Thymus (tissue), 11 donors: ENCODE measurements around the gene SLAMF8. TPM values are rescaled to one million over a fixed set of nuclear protein-coding genes. Genes with fewer than 3 reads are reported as not detected.

Source experiments
- DNase-seq, 9 donors: peaks; one replicate each; pipeline ENCODE4 v3.0.0-alpha.2; 2013; ENCODE audit warnings: low spot score in 9 of 9, low read depth in 6 of 9, missing footprints in 1 of 9
- H3K27ac ChIP-seq, 2 donors: one replicate each; pipeline ENCODE4 v1.5.1; 2013; ENCODE audit warnings: control low read depth in 1 of 2, low read depth in 1 of 2, low read length in 1 of 2, mild to moderate bottlenecking in 1 of 2, moderate library complexity in 1 of 2
- H3K27me3 ChIP-seq, 2 donors: one replicate each; pipeline ENCODE4 v1.5.1; 2013; ENCODE audit warnings: low read length in 1 of 2; ENCODE audit not compliant: control insufficient read depth in 2 of 2, insufficient read depth in 1 of 2
- H3K36me3 ChIP-seq, 2 donors: one replicate each; pipeline ENCODE4 v1.5.1; 2013; ENCODE audit warnings: low read length in 1 of 2, mild to moderate bottlenecking in 1 of 2, moderate library complexity in 1 of 2; ENCODE audit not compliant: control insufficient read depth in 2 of 2, insufficient read depth in 2 of 2
- H3K4me1 ChIP-seq, 2 donors: one replicate each; pipeline ENCODE4 v1.5.1; 2013; ENCODE audit warnings: low read length in 2 of 2; ENCODE audit not compliant: control insufficient read depth in 2 of 2, insufficient read depth in 2 of 2
- H3K4me3 ChIP-seq, 2 donors: one replicate each; pipeline ENCODE4 v1.5.1; 2013; ENCODE audit warnings: low read length in 2 of 2, control low read depth in 1 of 2, mild to moderate bottlenecking in 1 of 2
- H3K9me3 ChIP-seq, 2 donors: one replicate each; pipeline ENCODE4 v1.5.1; 2013; ENCODE audit warnings: low read length in 1 of 2, mild to moderate bottlenecking in 1 of 2; ENCODE audit not compliant: control insufficient read depth in 2 of 2, insufficient read depth in 1 of 2
- WGBS: extraction: QIAGEN DNeasy Blood & Tissue Kit; methylation state at CpG from one replicate; pipeline ENCODE4 v1.1.7; 2013; 5-methylcytosine and 5-hydroxymethylcytosine counted together
- polyA plus RNA-seq: library from polyadenylated mRNA; stranded (reverse); fragments of 200-250 nt; gene quantifications from one replicate; pipeline ENCODE4 v1.2.3, GENCODE V29; 2013
- total RNA-seq: library from RNA; stranded (reverse); fragments of 120-200 nt; gene quantifications from one replicate; pipeline ENCODE4 v1.2.4, GENCODE V29; 2013
- donor health status: healthy.

Gene SLAMF8
- total and polyA plus RNA-seq, 2 donors, result 13.3 to 14.2 TPM

DNA sequence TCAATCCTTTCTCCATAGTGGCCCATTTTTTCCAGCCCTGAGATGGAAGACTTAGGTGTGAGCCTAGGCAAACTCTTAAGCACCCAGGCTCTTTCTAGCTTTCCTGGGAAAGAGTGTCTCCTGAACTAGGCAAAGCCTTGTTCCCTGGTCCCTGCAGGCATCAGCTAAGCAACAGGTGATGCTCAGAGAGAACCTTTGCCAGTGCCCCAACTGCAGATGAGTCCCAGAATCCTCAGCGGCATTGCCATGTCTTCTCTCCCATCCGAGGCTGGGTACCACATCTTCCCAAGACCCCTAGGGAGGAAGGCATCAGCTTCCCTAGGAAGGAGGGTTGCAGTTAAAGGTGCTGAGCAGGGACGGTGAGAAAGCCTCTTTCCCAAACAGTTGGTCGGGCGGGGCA, 44.0 kb downstream of the SLAMF8 start:
- DNase-seq, result no peak
- Histone ChIP-seq H3K27me3 (no peaks in the 10 kb centered on the region), H3K27ac (no peak overlapping the region), H3K4me3 (no peak overlapping the region), H3K4me1 (peaks cover 15 to 34% of the 10 kb centered on the region in 2 donors), H3K36me3 (no peaks in the 10 kb centered on the region), H3K9me3 (peaks cover 0 to 3% of the 10 kb centered on the region in 2 donors)
- WGBS, result 97% methylated on average over 5 of the region's 5 CpGs

DNA sequence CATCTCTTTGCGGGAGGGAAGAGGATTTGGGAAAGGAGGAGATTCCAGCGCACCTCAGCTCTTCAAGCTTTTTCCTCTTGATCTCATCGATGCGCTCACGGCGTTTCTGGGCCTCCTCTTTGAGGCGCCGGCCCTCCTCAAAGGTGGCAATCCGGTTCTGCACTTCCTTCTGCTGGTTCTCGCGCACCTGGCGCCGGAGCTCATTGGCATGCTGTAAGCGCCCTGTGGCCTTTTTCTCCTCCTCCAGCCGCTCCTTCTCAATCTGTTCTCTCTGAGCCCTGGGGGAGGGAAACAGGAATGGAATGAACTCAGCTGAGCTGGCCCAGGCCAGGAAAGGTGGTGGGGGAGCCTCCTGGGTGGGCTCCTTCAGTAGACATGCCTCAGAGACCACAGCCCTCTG, 46.2 kb downstream of the SLAMF8 start:
- H3K9me3 ChIP-seq, result no peaks in the 10 kb centered on the region
- H3K4me1 ChIP-seq, result peaks cover 6 to 14% of the 10 kb centered on the region in 2 donors
- WGBS, result 93% methylated on average over 15 of the region's 15 CpGs
- no peak overlapping the region for H3K4me3 ChIP-seq
- no peaks in the 10 kb centered on the region for H3K36me3 ChIP-seq
- H3K27me3 ChIP-seq, result no peaks in the 10 kb centered on the region
- DNase-seq, result no peak
- no peak overlapping the region for H3K27ac ChIP-seq

DNA sequence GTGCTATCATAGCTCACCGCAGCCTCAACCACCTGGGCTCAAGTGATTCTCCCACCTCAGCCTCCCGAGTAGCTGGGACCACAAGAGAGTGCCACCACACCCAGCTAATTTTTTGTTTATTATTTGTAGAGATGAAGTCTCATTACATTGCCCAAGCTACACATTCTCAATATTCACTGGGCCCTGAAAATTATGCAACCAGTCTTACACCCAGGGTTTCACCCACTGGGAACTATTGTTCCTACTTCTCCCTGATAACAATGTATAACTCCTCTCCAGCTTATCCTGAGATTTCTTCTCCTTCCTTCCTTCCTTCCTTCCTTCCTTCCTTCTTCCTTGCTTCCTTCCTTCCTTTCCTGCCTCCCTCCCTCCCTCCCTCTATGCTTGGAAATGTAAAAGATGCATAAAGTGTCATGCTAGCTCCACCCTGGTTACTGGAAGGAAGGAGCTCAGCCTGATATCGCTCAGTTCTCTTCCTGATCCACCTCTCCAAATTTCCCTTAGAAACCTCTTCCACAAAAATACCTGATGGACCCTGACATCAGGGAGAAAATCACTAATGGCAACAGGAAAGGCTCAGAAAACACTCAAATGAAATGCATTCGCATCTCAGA, 47.0 kb downstream of the SLAMF8 start:
- no peak overlapping the region for H3K27ac ChIP-seq
- H3K4me1 ChIP-seq, result peaks cover 6 to 11% of the 10 kb centered on the region in 2 donors
- no peaks in the 10 kb centered on the region for H3K9me3 ChIP-seq
- H3K36me3 ChIP-seq, result no peaks in the 10 kb centered on the region
- H3K4me3 ChIP-seq, result no peak overlapping the region
- no peaks in the 10 kb centered on the region for H3K27me3 ChIP-seq
- no peak for DNase-seq
- 97% methylated on average over 4 of the region's 4 CpGs for WGBS

DNA sequence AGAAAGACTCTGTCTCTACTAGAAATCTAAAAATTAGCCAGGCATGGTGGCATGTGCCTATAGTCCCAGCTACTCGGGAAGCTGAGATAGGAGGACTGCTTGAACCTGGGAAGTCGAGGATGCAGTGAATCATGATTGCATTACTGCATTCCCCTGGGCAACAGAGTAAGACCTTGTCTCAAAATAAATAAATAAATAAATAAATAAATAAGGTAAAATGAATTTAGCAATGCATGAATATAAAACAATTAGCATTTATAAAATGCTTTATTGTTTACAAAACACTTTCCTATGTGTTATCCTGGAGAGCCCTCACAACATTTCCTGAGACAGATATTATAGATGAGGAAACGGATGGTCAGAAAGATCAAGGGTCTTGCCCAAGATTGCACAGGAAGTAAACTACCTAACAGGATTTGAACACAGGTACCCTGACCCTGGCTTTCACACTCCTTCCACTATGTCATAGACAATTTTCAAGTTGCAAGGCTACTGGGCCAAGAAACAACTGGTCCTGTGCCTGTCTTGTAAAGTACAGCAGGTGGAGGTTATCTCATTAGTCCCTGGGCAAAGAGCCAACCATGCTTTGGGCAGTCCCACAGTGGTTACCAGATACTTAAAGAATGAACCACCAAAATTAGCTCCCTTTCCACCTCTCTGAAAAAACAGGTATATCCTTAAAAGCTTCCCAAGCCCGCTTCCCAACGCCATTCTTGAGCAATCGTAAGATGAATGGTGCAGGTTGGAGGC, 51.2 kb downstream of the SLAMF8 start:
- no peaks in the 10 kb centered on the region for H3K36me3 ChIP-seq
- no peaks in the 10 kb centered on the region for H3K4me1 ChIP-seq
- no peaks in the 10 kb centered on the region for H3K27me3 ChIP-seq
- no peak for DNase-seq
- no peaks in the 10 kb centered on the region for H3K9me3 ChIP-seq
- WGBS, result 99% methylated on average over 6 of the region's 6 CpGs
- H3K27ac ChIP-seq, result no peak overlapping the region
- H3K4me3 ChIP-seq, result no peak overlapping the region

DNA sequence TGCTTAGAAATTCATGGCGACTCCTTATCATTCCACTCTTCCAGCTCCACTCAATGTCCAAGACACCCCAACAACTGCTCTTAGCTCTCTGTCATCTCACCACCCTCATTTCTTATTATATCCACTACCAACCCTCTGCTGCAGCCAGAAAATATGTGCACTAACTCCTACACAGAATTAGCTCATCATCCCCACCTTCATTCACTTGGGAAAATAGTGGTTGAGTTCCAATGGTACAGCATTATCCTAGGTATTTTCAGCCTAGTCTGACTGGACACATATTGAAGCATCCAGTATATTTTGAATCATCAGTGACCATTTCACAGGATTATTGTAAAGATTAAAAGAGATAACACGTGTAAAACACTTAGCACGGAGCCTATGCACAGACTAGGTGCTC, 52.5 kb downstream of the SLAMF8 start:
- no peaks in the 10 kb centered on the region for H3K27me3 ChIP-seq
- H3K36me3 ChIP-seq, result no peaks in the 10 kb centered on the region
- H3K27ac ChIP-seq, result no peak overlapping the region
- H3K4me1 ChIP-seq, result no peaks in the 10 kb centered on the region
- 96% methylated on average over 3 of the region's 3 CpGs for WGBS
- no peak for DNase-seq
- H3K9me3 ChIP-seq, result no peaks in the 10 kb centered on the region
- H3K4me3 ChIP-seq, result no peak overlapping the region

DNA sequence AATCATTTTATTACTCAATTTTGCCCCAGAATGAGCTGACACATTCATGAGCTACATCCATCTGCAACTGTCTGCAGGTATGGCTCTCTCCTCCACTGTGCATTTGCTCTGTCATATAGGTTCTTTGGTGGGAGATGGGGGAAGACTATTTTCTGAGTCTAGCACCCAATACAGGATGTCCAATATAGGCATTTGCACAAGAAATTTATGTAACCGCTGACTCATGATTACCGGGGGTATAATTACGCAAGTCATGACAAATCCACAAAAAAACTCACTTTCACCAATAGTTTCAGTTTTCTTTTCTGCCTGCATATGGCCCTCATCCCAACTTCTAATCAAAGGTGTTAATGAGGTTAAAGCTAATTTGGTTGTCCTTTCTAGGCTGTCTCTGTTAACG, 53.3 kb downstream of the SLAMF8 start:
- Histone ChIP-seq H3K27me3 (no peaks in the 10 kb centered on the region), H3K36me3 (no peaks in the 10 kb centered on the region), H3K9me3 (no peaks in the 10 kb centered on the region), H3K4me3 (no peak overlapping the region), H3K27ac (no peak overlapping the region), H3K4me1 (no peaks in the 10 kb centered on the region)
- DNase-seq, result no peak
- WGBS, result 71% methylated on average over 4 of the region's 4 CpGs

DNA sequence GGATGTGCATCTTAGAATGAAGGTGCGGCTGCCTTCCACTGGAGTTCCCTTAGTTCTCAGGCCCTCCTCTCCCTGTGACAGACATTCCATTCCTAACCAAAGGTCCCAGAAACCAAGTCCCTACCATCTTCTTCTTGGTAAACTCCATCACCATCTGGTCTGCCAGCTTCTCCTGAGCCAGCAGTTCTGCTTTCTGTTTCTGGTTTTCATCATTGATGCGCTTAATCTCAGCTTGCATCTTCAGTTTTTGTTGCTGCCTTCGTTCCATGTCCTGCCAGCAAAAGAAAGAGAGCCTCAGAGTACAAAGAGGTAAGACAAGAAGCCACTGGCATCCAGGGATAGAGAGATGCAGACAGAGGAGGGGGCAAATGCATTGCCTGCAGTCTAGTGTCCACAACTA, 53.8 kb downstream of the SLAMF8 start:
- H3K27ac ChIP-seq, result no peak overlapping the region
- WGBS, result 82% methylated on average over 3 of the region's 3 CpGs
- no peaks in the 10 kb centered on the region for H3K27me3 ChIP-seq

DNA sequence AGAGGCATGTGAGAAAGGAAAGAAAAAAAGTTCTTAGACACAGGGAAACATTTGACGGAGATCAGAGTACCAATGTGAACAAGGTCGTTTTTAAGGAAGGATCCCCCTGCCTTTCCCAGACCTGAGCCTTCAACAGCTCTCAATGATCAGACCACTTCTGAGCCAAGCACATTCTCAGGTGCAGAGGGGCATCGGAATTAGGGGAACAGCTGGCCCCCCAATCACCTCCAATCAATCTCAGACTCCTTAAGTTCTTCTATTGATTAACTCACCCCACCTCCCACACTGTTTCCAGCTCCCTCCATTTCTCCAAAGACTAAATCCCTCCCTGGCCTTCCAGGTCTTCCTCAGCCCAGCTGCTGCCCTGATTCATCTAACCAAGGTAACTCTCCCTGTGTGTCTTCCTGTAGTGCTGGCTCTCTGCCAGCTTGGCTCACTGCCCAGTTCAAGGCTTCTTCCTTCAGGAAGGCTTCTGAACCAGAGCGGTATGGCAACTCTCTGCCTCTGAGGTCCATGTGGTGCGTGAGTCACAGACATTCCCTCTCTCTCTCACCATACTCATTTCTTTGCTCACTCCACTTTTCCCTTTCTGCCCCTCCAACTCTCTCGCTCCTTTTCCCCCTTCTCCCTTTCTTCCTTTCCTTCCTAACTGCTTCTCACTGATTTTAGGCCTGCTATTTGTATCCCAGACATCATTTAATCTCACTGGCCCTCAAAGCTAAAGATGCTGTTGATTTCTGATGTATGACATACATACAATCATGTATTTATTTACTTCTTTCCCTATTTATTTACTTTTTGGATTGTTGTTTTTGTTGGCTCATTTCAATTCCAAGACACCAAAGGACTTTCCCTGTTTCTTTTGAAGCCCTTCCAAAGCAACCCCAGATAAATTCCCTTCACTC, 55.2 kb downstream of the SLAMF8 start:
- Histone ChIP-seq H3K27me3 (no peaks in the 10 kb centered on the region), H3K4me1 (no peaks in the 10 kb centered on the region), H3K4me3 (no peak overlapping the region), H3K9me3 (no peaks in the 10 kb centered on the region), H3K36me3 (no peaks in the 10 kb centered on the region), H3K27ac (no peak overlapping the region)
- DNase-seq, result peak in 1 of 9 donors; percentile 30
- WGBS, result 72% methylated on average over 6 of the region's 6 CpGs

More for the DNA sequence above, 53.8 kb downstream of the SLAMF8 start:
- H3K36me3 ChIP-seq, result no peaks in the 10 kb centered on the region
- no peaks in the 10 kb centered on the region for H3K9me3 ChIP-seq
- no peaks in the 10 kb centered on the region for H3K4me1 ChIP-seq
- DNase-seq, result no peak
- no peak overlapping the region for H3K4me3 ChIP-seq

DNA sequence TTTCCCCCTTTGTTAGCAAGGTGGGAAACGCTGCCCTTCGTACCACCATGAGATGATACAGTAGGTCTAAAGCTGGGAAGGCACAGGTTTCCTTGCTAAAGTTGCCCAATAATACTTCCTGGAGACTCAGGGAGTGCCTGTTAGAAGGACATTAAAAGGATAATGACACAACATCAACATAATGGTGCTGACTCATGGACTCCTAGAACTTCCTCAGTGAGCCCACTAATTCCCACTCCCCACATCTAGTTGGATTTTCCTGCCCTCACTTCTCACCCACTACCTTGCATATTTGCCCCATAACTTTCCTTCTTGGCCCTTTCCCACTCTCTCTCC, 55.8 kb downstream of the SLAMF8 start:
- H3K27me3 ChIP-seq, result no peaks in the 10 kb centered on the region
- H3K4me3 ChIP-seq, result no peak overlapping the region
- H3K4me1 ChIP-seq, result no peaks in the 10 kb centered on the region
- no peaks in the 10 kb centered on the region for H3K36me3 ChIP-seq
- no peak for DNase-seq
- WGBS, result 93% methylated on average over 2 of the region's 2 CpGs
- no peak overlapping the region for H3K27ac ChIP-seq
- no peaks in the 10 kb centered on the region for H3K9me3 ChIP-seq
